ENCODE data around the gene TET1. TPM values are rescaled to one million over a fixed set of nuclear protein-coding genes. Genes with fewer than 3 reads are reported as not detected.

The TET1 gene
- total and polyA plus RNA-seq, 9 of the 15 experiments (the other 6 are each of a cell fraction or from before 2014, with no cell fraction given) = 2.6 to 21.3 (median 11.6) TPM

DNA sequence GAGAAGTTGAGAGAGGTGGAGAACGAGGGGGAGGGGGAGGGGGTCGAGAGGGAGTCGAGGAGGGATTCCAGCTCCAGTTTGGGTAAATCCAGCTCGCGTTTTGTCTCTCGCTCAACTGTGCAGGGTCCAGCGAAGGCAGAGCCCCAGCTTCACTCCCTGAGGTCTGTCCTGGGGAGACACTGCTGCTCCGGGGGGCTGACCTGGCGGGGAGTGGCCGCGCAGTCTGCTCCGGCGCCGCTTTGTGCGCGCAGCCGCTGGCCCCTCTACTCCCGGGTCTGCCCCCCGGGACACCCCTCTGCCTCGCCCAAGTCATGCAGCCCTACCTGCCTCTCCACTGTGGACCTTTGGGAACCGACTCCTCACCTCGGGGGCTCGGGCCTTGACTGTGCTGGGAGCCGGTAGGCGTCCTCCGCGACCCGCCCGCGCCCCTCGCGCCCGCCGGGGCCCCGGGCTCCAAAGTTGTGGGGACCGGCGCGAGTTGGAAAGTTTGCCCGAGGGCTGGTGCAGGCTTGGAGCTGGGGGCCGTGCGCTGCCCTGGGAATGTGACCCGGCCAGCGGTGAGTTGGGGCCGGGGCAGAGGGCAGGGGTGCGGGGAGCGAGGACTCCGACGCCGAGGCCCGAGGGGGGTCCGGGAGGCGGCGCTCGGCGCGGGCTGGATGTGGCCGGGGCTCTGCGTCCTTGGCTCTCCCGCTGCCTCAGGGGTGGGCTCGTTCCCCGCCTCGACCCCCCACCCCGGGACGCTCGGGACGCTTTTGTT, at the start of gene TET1 (continued):
- TF ChIP-seq NCOA6 (IDR thresholded peaks at IDR 0.05) = no peak
- peak; percentile 95 for TF ChIP-seq KDM5B (IDR thresholded peaks at IDR 0.05; ENCODE audit: insufficient replicate concordance, low read depth, low read length)
- TF ChIP-seq, protein P1, sequence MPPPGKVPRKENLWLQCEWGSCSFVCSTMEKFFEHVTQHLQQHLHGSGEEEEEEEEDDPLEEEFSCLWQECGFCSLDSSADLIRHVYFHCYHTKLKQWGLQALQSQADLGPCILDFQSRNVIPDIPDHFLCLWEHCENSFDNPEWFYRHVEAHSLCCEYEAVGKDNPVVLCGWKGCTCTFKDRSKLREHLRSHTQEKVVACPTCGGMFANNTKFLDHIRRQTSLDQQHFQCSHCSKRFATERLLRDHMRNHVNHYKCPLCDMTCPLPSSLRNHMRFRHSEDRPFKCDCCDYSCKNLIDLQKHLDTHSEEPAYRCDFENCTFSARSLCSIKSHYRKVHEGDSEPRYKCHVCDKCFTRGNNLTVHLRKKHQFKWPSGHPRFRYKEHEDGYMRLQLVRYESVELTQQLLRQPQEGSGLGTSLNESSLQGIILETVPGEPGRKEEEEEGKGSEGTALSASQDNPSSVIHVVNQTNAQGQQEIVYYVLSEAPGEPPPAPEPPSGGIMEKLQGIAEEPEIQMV (tag; conservative IDR thresholded peaks at IDR 0.05; ENCODE audit: low read depth) = no peak
- TF ChIP-seq TARDBP (IDR thresholded peaks at IDR 0.05) = no peak
- TF ChIP-seq ZNF695 (CRISPR knock-in tag; IDR thresholded peaks at IDR 0.05) = no peak
- peak; percentile 29; the same call in 1 of the 2 replicates for TF ChIP-seq SMC3 (conservative IDR thresholded peaks at IDR 0.05; ENCODE audit: insufficient read depth, low read depth, low read length)
- TF ChIP-seq CCAR2 (IDR thresholded peaks at IDR 0.05; ENCODE audit: low read depth, low read length) = no peak
- TF ChIP-seq MTA3 (IDR thresholded peaks at IDR 0.05; ENCODE audit: borderline replicate concordance) = peak; percentile 77; the same call in 1 of the 2 replicates
- TF ChIP-seq NR4A1 (CRISPR knock-in tag; IDR thresholded peaks at IDR 0.05) = no peak
- TF ChIP-seq NR4A1 (tag; IDR thresholded peaks at IDR 0.05) = 0 out of 2 replicates have a peak, but pooled peaks have one; percentile 34
- peak; percentile 61 for TF ChIP-seq RB1 (IDR thresholded peaks at IDR 0.05; ENCODE audit: low read depth)
- 0 out of 2 replicates have a peak, but pooled peaks have one; percentile 29 for TF ChIP-seq PHB (CRISPR knock-in tag; IDR thresholded peaks at IDR 0.05)
- TF ChIP-seq HDAC2 (IDR thresholded peaks at IDR 0.05) = no peak
- peak; percentile 91 for TF ChIP-seq ZBTB7A (IDR thresholded peaks at IDR 0.05; ENCODE audit: borderline replicate concordance, control insufficient read depth, low read depth, low read length)
- TF ChIP-seq ZNF23 (CRISPR knock-in tag; IDR thresholded peaks at IDR 0.05) = no peak
- peak; percentile 51 for TF ChIP-seq FUS (optimal IDR thresholded peaks at IDR 0.05; ENCODE audit: low read depth, low read length)
- TF ChIP-seq CEBPG (CRISPR knock-in tag; IDR thresholded peaks at IDR 0.05) = no peak
- TF ChIP-seq CEBPG (tag; conservative IDR thresholded peaks at IDR 0.05 in 1 of 2, IDR thresholded peaks at IDR 0.05 in 1 of 2) = peak in 1 of 2 experiments; percentile 50; a peak in 1 of 4 replicates
- no peak for TF ChIP-seq ZZZ3 (IDR thresholded peaks at IDR 0.05)
- TF ChIP-seq TEAD4 (IDR thresholded peaks at IDR 0.05; ENCODE audit: low read length) = peak; percentile 54
- TF ChIP-seq TEAD4 (CRISPR knock-in tag; IDR thresholded peaks at IDR 0.05; ENCODE audit: borderline replicate concordance) = no peak
- TF ChIP-seq ZNF609 (CRISPR knock-in tag; IDR thresholded peaks at IDR 0.05; ENCODE audit: borderline replicate concordance) = no peak
- TF ChIP-seq PCBP2 (IDR thresholded peaks at IDR 0.05; ENCODE audit: low read depth, low read length, poor library complexity, severe bottlenecking) = peak; percentile 9
- peak in 1 of 2 experiments; percentile 43; a peak in 1 of 4 replicates for TF ChIP-seq TRIM24 (IDR thresholded peaks at IDR 0.05)

Measured in K562 (cell line).